ENCODE data around the gene GP1BA.

GRCh38 chr17:4934173-4934979, 2.3 kb downstream of the GP1BA start:
- TF ChIP-seq POLR2AphosphoS5 (IDR thresholded peaks at IDR 0.05; ENCODE audit: low read depth, low read length) (peak; percentile 55; the same call in 1 of the 2 replicates), POLR2A (IDR thresholded peaks at IDR 0.05; ENCODE audit: low read depth, low read length) (no peak; the same call in 1 of the 2 replicates), TAF1 (IDR thresholded peaks at IDR 0.05; ENCODE audit: borderline replicate concordance, low read depth, low read length) (no peak)

All from GM12892 (cell line).